GM12873 (cell line): Measurements from ENCODE around the gene ADGRF1.
A peak's percentile ranks its signal among the peaks of the same experiment; 100 is the strongest.

Source experiments
- TF ChIP-seq, protein P1 (sequence below): IDR thresholded peaks from 2 replicates; pipeline ENCODE4 v1.5.1; 2012; ENCODE audit warnings: low read depth, mild to moderate bottlenecking, moderate library complexity, low read length, control low read depth; ENCODE audit not compliant: insufficient read depth; ENCODE audit errors: missing control alignments

Gene ADGRF1

DNA sequence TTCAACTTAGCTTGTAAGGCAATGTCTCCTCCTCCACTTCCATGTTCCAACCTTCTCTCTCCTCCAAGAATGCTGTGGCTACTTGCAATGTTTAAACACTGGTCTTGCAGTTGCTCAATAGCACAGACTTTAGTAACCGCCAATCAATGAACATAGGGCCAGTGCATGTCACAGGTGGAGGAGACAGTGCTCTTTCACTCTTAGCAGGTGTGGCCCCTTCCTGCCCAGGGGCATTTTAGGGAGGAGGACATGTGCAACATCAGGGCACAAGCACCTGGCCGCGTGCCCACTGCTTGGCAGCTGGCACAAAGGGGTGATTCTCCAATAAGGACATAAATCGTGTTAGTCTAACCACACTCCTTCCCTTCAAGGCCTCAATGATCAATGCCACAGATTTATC lies 41.3 kb downstream of the ADGRF1 start:
- TF ChIP-seq, protein P1, sequence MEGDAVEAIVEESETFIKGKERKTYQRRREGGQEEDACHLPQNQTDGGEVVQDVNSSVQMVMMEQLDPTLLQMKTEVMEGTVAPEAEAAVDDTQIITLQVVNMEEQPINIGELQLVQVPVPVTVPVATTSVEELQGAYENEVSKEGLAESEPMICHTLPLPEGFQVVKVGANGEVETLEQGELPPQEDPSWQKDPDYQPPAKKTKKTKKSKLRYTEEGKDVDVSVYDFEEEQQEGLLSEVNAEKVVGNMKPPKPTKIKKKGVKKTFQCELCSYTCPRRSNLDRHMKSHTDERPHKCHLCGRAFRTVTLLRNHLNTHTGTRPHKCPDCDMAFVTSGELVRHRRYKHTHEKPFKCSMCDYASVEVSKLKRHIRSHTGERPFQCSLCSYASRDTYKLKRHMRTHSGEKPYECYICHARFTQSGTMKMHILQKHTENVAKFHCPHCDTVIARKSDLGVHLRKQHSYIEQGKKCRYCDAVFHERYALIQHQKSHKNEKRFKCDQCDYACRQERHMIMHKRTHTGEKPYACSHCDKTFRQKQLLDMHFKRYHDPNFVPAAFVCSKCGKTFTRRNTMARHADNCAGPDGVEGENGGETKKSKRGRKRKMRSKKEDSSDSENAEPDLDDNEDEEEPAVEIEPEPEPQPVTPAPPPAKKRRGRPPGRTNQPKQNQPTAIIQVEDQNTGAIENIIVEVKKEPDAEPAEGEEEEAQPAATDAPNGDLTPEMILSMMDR, result no peak

DNA sequence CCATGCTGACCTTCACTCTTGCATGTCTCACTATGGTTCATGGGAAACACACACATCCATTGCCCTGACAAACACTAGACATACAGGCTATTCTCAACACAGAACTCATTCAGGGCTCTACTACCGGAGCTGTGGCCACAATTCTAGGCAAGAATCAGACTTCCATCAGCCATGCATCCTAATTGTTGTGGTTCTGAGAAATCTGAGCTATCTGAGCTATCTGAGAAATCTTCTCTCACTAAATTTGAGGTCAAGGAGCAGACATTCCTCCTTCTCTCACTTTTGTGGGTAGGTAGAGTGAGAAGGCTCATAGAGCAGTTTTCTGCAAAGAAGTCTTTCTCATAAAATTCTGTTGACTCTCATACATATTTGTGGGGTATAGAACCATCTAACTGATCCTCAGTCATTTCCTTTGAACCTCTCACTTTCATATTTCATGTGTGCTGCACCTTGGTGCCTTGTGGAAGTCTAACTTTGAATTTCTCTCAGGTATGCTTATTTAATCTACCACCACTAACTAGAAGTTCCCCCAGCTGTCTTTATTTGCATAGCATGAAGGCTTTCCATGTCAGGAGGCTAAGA lies 43.6 kb downstream of the ADGRF1 start:
- TF ChIP-seq, protein P1, result no peak

DNA sequence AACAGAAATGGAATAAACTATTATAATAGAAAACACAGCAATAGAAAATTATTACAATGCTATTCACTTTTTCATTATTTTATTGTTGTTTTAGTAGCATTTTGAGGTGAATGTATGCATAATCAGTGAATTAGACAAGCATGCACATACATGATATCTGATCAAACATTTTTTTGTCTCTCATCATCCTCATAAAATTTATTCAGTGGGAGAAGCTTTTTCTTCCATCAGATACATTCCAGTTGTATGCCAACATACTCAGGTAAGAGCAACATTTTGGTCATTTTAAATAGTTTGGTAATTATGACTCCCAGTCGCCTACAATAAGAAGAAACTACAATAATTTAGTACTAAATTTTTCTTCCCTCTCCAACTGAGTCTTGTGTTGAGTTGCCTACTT lies 44.5 kb downstream of the ADGRF1 start:
- TF ChIP-seq, protein P1, result no peak

DNA sequence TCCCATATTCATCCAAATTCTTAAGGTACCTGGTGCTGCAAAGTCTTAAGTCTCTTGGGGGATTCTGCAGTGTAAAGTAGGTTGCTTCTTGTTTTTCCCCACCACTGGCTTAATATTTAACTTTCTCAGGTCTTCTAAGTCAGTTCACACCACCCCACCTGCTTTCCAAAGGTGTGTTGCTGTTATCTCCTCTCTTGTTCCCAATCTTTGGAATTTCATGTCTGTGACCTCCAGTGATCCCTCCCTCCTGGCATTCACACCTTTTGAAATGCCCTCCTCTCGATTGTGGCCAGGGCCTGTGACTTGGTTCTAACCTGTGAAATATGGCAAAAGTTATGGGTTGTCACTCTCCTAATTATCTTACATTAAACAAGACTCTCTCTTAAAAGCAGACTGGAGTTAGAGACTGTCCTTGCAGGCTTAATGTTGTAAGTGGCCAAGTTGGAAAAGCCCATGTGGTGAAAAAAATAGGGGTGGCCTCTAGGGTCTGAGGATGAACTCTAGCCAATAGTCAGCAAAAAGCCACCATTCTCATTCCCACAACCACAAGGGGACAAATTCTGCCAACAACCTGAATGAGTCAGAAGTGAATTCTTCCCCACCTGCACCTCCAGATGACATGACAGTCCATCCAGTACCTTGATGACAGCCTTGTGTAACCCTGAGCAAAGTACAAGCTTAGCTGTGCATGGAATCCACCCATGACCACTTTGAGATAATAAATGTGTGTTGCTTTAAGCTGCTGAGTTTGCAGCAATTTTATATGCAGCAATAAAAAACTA lies 45.1 kb downstream of the ADGRF1 start:
- TF ChIP-seq, protein P1, result no peak

DNA sequence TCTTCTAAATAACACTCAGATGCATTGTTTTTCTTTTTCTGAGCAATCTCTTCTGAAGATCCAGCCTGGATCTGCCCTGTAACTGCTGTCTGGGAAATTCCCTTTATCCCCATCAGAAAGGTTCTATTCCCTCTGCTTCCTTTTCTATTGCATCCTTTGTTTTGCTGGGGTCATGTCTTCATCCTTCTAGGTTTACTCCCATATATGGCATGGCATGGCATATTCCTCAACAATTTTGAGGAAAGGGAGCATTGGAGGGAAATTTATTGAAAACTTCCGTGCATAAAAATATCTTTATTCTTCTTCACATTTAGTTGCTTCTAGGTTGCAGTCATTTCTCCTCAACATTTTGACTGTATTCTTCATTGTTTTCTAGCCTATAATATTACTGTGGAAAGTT lies 47.2 kb downstream of the ADGRF1 start:
- TF ChIP-seq, protein P1, result no peak

DNA sequence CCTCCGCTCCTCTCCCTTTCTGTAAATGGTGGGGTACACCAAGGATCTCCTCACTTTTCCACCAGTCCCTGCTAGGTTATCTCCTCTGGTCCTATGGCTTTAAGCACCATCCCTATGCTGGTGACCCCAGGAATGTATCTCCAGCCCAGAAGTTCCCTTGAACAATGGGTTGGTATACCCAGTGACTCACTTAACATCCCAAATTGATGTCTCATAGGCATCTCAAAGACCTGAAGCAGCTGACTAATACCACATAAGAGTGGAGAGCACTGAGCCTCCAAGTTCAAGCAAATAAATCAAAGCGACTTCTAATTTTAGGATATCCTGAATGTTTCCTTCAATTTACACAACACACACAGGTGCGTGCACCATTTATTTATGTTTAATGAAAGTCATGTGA lies 48.3 kb downstream of the ADGRF1 start:
- TF ChIP-seq, protein P1, result no peak

DNA sequence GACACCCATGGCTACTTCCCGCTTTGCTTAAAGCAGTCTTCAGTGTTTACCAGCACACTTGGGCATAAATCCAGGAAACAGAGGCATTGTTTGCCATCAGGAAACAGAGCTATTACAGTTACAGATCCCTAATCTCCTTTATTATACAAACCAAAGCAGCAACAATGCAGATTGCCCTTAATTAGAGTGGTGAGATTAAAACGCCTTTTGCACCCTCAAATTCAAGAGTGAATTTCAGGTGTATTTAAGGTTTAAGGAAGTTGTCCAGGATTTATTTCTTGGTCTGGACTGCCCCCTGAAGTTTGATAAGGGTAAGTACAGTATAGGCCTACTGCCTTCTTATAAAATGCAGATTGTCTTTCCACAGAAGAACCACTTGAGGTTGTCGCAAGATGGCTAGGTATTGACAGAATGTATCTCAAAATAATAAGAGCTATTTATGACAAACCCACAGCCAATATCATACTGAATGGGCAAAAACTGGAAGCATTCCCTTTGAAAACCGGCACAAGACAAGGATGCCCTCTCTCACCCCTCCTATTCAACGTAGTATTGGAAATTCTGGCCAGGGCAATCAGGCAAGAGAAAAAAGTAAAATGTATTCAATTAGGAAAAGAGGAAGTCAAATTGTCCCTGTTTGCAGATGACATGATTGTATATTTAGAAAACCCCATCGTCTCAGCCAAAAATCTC lies 51.2 kb downstream of the ADGRF1 start:
- TF ChIP-seq, protein P1, result peak; percentile 43
